ENCODE results near the gene HSBP1L1. TPM values are rescaled to one million over a fixed set of nuclear protein-coding genes. Genes with fewer than 3 reads are reported as not detected.
A peak's percentile ranks its signal among the peaks of the same experiment; 100 is the strongest.
"Not testable (repeated sequence)": the region's sequence is repeated elsewhere in the genome, so short reads cannot be mapped to it uniquely, and the experiment has no call there.

HSBP1L1 gene
- polyA plus RNA-seq, 2 donors: 26.0 to 96.9 TPM

GRCh38 chr18:80011496-80012137 is 47.2 kb downstream of the HSBP1L1 start:
- H3K27ac ChIP-seq (ENCODE audit: low read depth in 2 of 2, low read length in 1 of 2): peak overlapping the region; percentile 82 to 89
- not testable (repeated sequence) for H3K36me3 ChIP-seq (ENCODE audit: control insufficient read depth in 2 of 2, insufficient read depth in 2 of 2, low read length in 1 of 2); H3K27me3 ChIP-seq (ENCODE audit: control insufficient read depth in 1 of 2, insufficient read depth in 2 of 2, low read length in 2 of 2); H3K9me3 ChIP-seq (ENCODE audit: control insufficient read depth in 2 of 2, insufficient read depth in 1 of 2, low read depth in 1 of 2, low read length in 1 of 2); H3K4me1 ChIP-seq (ENCODE audit: control insufficient read depth in 2 of 2, insufficient read depth in 2 of 2, low read length in 1 of 2); H3K4me3 ChIP-seq (ENCODE audit: low read depth in 1 of 2, low read length in 2 of 2)
- WGBS, 2 donors: 77 to 84% methylated on average over 14 of the region's 14 CpGs

- Histone ChIP-seq H3K27me3 (ENCODE audit: control insufficient read depth in 1 of 2, insufficient read depth in 2 of 2, low read length in 2 of 2) (no peaks in the 10 kb centered on the region), H3K36me3 (ENCODE audit: control insufficient read depth in 2 of 2, insufficient read depth in 2 of 2, low read length in 1 of 2) (no peaks in the 10 kb centered on the region), H3K9me3 (ENCODE audit: control insufficient read depth in 2 of 2, insufficient read depth in 1 of 2, low read depth in 1 of 2, low read length in 1 of 2) (no peaks in the 10 kb centered on the region), H3K4me3 (ENCODE audit: low read depth in 1 of 2, low read length in 2 of 2) (no peak overlapping the region), H3K4me1 (ENCODE audit: control insufficient read depth in 2 of 2, insufficient read depth in 2 of 2, low read length in 1 of 2) (peaks cover 0 to 6% of the 10 kb centered on the region in 2 donors), H3K27ac (ENCODE audit: low read depth in 2 of 2, low read length in 1 of 2) (no peak overlapping the region)
- 98% methylated on average over 20 of the region's 20 CpGs for WGBS, 2 donors
Observed at GRCh38 chr18:80012714-80013113, 48.3 kb downstream of the HSBP1L1 start.

Other genes with a start within 250 kb of the HSBP1L1 start
- gene KCNG2, start 166.7 kb upstream of the HSBP1L1 start, polyA plus RNA-seq: under 1 TPM in 1 of 2 donors, not detected in 1; 0.04 TPM
- gene SLC66A2, start 13.0 kb upstream of the HSBP1L1 start, polyA plus RNA-seq: 10 to 100 TPM; 38.8 to 57.7 TPM
- 10 to 100 TPM; 65.2 to 66.7 TPM for gene TXNL4A, start 23.9 kb downstream of the HSBP1L1 start, polyA plus RNA-seq
- 10 to 100 TPM; 10.5 to 19.5 TPM for gene RBFA, start 69.8 kb downstream of the HSBP1L1 start, polyA plus RNA-seq
- 1 to 10 TPM; 4.6 to 6.2 TPM for gene ADNP2, start 144.6 kb downstream of the HSBP1L1 start, polyA plus RNA-seq